ENCODE measurements around the gene AFF2.

AFF2 gene

DNA sequence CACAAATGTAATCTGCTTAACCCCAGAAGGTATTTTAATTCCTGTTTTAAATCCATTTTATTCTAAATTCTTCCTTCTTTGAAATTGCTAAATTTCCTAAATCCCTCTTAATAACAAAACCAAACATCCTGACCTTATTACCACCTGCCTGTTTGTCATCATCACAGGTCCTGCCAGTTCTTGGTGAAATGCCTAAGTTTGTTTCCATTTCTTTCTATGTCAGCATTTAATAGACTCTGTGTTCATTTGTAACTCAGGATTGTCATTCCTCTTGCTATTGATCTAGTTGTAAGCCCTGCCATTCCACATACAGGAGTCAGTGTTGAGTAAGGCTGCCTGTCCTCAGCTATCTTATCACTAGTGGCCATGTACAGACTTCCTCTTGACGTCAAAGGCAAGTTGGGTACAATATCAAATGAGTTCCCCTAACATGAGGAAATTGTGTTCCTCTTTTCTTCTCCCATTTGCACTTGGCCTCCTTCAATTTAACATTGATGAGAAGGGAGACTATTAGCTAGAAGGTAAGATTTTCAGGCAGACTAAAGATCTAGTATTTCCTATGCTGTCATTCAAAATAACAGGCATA, 440.1 kb downstream of the AFF2 start:
- no peak for DNase-seq

GRCh38 chrX:148942754-148943153, 442.3 kb downstream of the AFF2 start:
- no peak for DNase-seq

DNA sequence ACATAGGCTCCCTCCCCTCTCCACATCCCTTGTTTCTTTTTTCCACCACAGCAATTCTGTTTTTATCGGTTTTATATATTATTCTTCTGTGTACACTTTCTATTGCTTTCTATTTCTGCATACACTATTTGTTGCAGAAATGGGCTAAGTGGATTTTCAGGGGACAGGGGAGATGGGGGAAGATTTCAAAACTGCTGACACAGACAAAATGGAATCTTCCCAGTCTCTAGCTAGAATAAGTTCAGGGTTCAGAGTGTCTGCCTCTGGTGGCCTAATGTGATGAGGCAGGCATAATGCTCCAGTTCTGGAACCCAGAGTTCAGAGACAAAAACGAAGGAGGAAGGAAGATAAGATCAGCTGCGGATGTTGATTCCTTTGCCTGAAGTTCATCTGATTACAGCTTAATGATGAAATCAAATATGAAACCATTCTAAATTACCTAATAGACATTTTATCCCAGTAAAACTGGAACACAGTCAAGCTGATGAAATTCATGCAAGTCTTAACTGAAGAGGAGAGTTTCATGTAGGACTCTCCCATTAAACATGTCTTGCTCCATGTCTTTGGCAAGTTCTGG, 447.1 kb downstream of the AFF2 start:
- no peak for DNase-seq

DNA sequence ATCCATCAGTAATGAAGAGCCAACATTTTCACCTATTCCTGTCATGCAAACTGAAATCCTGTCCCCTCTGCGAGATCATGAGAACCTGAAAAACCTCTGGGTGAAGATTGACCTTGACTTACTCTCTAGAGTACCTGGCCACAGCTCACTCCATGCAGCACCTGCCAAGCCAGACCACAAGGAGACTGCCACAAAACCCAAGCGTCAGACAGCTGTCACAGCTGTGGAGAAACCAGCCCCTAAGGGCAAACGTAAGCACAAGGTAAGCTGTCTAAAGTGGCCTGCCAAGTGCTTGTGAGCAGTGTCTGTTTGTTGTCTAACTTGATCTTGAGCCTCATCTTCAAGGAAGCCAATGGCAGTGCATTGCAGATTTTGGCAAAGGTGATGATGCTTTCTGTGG, 455.9 kb downstream of the AFF2 start:
- no peak for DNase-seq

DNA sequence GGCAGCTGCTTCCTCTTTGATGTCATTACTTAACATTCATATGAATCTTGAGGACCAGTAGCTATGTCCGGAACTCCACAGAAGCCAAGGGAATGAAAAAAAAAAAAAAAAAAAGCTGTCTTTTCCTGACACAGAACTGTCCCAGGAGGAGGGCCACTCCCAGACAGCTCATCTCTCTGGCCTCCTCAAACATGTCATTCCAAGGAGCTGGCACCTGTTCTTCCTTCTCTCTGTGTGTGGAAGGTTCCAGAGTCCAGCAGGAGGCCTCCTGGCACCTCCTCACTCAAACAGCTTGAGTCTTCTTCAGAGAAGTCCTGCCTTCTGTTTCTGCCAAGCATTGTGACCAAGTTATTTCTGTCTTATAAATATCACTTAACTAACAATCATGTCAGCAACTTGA, 458.5 kb downstream of the AFF2 start:
- no peak for DNase-seq

DNA sequence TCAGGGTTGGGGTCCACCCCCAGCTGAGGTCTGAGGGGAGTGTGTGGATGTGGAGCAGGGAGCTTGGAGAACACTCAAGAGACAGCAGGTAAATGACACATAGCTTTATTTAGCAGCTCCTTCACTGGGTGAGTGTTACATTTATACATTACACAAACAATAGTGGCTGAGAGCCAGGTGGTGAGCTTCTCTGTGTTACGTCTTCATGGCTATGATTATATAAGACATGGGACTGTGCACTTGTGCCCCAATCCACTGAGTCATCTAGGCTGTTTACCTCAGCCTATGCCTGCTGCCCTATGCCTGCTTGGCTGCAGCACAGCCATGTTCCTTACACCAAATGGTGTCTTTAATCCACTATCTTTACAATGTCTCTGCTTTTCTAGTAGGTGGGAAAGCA, 459.6 kb downstream of the AFF2 start:
- DNase-seq: no peak

- DNase-seq: no peak
Observed at GRCh38 chrX:148961985-148962384, 461.6 kb downstream of the AFF2 start.

- no peak for DNase-seq
Observed at GRCh38 chrX:148976571-148977400, 476.4 kb downstream of the AFF2 start.

GRCh38 chrX:148979786-148980185, 479.4 kb downstream of the AFF2 start:
- DNase-seq: no peak

DNA sequence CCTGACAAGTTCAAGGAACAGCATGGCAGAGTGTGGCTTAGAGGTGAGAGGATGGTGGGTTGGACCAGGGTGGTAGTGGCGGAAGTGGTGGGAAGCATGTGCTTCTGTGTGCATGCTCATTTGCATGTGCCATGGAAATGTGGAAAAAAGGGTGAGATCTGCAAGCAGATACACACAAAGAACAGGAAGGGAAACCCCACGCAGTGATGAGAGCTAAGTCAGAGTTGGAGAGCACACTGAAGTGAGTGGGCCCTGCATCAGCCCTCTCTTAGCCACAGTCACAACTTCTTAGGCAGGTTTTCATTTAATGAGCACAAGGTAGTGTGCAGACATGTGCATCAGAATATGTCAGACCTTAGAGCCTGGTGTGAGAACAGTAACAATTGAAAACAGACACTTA, 483.8 kb downstream of the AFF2 start:
- no peak for DNase-seq

- DNase-seq: no peak
Observed at GRCh38 chrX:148991502-148991901, 491.1 kb downstream of the AFF2 start.

- peak; percentile 67 for DNase-seq
Observed at GRCh38 chrX:148995661-148996060, 495.2 kb downstream of the AFF2 start.

GRCh38 chrX:149002320-149002719, 501.9 kb downstream of the AFF2 start:
- DNase-seq: no peak

DNA sequence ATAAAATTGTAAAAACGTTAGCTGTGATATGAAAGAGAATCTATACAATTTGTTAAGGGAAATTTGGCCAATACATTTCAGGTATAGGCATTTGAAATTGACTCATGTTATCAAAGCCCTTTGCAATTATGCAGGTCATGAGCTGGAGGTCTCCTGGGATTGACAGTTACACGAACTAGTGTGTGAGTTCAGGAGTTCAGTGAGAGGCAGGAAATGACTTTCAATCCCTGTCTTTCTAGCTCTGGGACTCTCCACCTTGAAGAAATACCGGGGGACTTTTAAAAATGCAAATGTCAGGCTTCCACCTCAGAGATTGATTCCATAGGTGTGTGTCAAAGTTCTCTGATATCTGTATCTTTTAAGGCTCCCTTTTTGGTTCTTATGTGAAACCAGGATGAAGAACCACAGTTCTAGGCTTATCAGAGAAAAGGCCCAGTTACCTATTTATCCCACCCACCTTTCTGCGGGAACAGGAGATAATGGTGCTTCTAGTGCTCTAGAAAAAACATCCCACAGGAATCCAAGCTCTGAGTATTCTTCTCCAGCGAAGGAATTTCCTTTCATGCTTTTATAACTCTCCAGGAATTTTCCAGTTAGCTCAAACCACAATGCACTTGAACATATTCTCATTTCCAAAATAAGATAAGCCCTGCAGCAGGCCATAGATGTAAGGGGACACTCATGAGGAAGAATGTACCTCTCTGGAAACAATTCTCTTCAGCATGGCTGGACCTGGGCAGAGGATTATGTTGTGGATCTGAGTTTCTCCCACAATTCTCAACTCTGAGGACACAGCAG, 503.6 kb downstream of the AFF2 start:
- DNase-seq: no peak

GRCh38 chrX:149004936-149005335, 504.5 kb downstream of the AFF2 start:
- DNase-seq: peak; percentile 2

DNA sequence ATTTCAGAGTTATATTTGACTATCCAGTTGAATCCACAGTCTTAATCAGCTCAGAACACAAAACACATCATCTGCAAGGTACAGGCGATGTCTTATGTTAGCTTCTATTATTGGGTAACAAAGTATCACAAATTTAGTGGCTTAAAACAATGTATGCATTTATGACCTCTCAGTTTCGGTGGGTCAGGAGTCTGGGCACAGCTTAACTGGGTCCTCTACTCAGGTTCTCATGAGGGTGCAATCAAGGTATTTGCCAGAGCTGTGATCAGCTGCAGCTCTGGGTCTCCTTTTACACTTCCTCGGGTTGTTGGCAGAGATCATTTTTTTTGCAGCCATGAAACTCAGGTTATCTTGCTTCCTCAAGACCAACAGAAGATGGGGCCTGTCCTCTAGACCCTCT, 505.8 kb downstream of the AFF2 start:
- no peak for DNase-seq

DNA sequence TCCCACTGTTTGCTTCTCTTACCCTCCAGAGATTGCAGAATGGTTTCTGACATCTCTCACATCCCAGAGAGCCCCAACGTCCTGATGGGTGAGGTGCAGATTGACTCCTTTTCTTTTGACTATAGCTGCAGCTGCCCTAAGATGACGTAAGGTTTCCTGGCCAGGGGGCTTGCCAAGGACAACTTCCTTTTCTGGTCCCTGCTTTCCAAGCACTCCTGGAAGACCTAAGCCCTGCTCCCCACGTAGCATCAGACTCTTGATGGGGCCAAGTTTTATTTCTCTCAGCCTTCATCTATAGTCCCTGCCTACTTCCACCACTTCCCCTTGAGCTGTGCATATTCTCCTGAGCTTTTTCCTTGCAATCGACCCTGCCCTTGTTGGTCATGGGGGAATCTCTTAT, 507.0 kb downstream of the AFF2 start:
- DNase-seq: no peak

GRCh38 chrX:149010013-149010852, 509.8 kb downstream of the AFF2 start:
- peak; percentile 18 for DNase-seq

GRCh38 chrX:149010853-149011224, 510.4 kb downstream of the AFF2 start:
- DNase-seq: no peak

- no peak for DNase-seq
Observed at GRCh38 chrX:149013081-149013480, 512.7 kb downstream of the AFF2 start.

- DNase-seq: no peak
Observed at GRCh38 chrX:149021159-149021558, 520.7 kb downstream of the AFF2 start.

GRCh38 chrX:149022485-149022884, 522.1 kb downstream of the AFF2 start:
- no peak for DNase-seq

GRCh38 chrX:149032449-149032848, 532.0 kb downstream of the AFF2 start:
- DNase-seq: no peak
